ENCODE data around the gene NEUROD2. TPM values are rescaled to one million over a fixed set of nuclear protein-coding genes. Genes with fewer than 3 reads are reported as not detected.

NEUROD2 gene
- total and polyA plus RNA-seq, 2 of the 8 experiments (the other 6 are each of a cell fraction or from before 2014, with no cell fraction given) = not detected

GRCh38 chr17:39627712-39628516 lies 20.2 kb upstream of the NEUROD2 start:
- Histone ChIP-seq H3K14ac (ENCODE audit: insufficient read length) (no peak overlapping the region), H2BK15ac (ENCODE audit: low read length) (peak overlapping the region; percentile 92; the same call in 1 of the 2 replicates), H4K20me1 (replicated peaks in 1 of 2; ENCODE audit: control insufficient read depth in 1 of 2, insufficient read depth in 2 of 2, low read length in 2 of 2) (peaks cover 0 to 1% of the 10 kb centered on the region in 2 experiments), H2BK120ac (replicated peaks; ENCODE audit: low read depth, low read length) (no peak overlapping the region), H3K9me3 (ENCODE audit: insufficient read depth in 2 of 2, low read depth in 1 of 2, low read length in 1 of 2) (no peaks in the 10 kb centered on the region), H3K27ac (ENCODE audit: low read depth, low read length) (no peak overlapping the region), H3K23me2 (ENCODE audit: low read depth, low read length) (peaks cover 12% of the 10 kb centered on the region), H3K27me3 (replicated peaks in 1 of 4; ENCODE audit: control insufficient read depth in 3 of 4, extremely low read depth in 1 of 4, insufficient read depth in 3 of 4, low read length in 3 of 4) (peaks cover 2 to 39% (median 35%) of the 10 kb centered on the region in 4 experiments), H2AK5ac (ENCODE audit: low read depth, low read length) (no peak overlapping the region; the same call in 1 of the 2 replicates), H3K79me2 (ENCODE audit: control insufficient read depth in 1 of 2, insufficient read depth in 2 of 2, low read length in 2 of 2) (no peaks in the 10 kb centered on the region), H3K4ac (replicated peaks; ENCODE audit: insufficient read length, low read depth, low read length) (no peak overlapping the region), H4K8ac (ENCODE audit: extremely low read depth, insufficient read depth, low read length) (no peak overlapping the region), H2BK12ac (ENCODE audit: low read depth, low read length) (peak overlapping the region; percentile 84; the same call in 1 of the 2 replicates), H3K18ac (ENCODE audit: extremely low read depth, low read length) (peak overlapping the region; percentile 71), H3K4me2 (ENCODE audit: insufficient read depth in 1 of 2, low read depth in 2 of 2, low read length in 2 of 2) (peak overlapping the region; percentile 84 to 86), H2BK20ac (ENCODE audit: low read length) (peak overlapping the region; percentile 48; the same call in 1 of the 2 replicates), H2AFZ (ENCODE audit: low read length) (no peak overlapping the region), H2BK5ac (ENCODE audit: low read depth, low read length) (peak overlapping the region; percentile 16; the same call in 1 of the 2 replicates), H3K79me1 (ENCODE audit: low read depth, low read length) (0 out of 2 replicates have a peak, but pooled peaks cover 2% of the 10 kb centered on the region), H4K91ac (replicated peaks; ENCODE audit: insufficient read length, low read length) (no peak overlapping the region), H3K4me1 (replicated peaks in 1 of 4; ENCODE audit: control insufficient read depth in 3 of 4, insufficient read depth in 4 of 4, low read length in 3 of 4) (peaks cover 8 to 56% (median 42%) of the 10 kb centered on the region in 4 experiments), H3K23ac (ENCODE audit: insufficient read length) (no peak overlapping the region), H3K56ac (replicated peaks; ENCODE audit: insufficient read length, low read depth, low read length) (no peak overlapping the region), H3K36me3 (ENCODE audit: control insufficient read depth in 2 of 4, insufficient read depth in 4 of 4, low read length in 3 of 4) (no peaks in the 10 kb centered on the region), H3K9ac (replicated peaks in 1 of 4; ENCODE audit: extremely low read depth in 1 of 4, low read depth in 3 of 4, low read length in 3 of 4) (no peak overlapping the region; a peak in 2 of 7 replicates), H4K5ac (ENCODE audit: insufficient read length, low read depth, low read length) (no peak overlapping the region), H3K4me3 (ENCODE audit: extremely low read depth in 1 of 4, insufficient read depth in 2 of 4, low read depth in 3 of 4, low read length in 4 of 4) (peak overlapping the region; percentile 64 to 75 (median 68); a peak in 6 of 8 replicates)
- no peak for DNase-seq (ENCODE audit: low read depth in 1 of 2, low spot score in 2 of 2)
- WGBS, 2 experiments (ENCODE audit: extremely low coverage in 1 of 2, insufficient coverage in 1 of 2, insufficient read length in 1 of 2, insufficient replicate concordance in 2 of 2, low coverage in 1 of 2, low lambda C conversion rate in 2 of 2, missing lambda C conversion rate in 1 of 2) = 11% methylated on average over 7 of the region's 16 CpGs; no CpG with 5 or more reads in 1 of the 2 experiments
- FAIRE-seq = no peak
- POLR2A ChIA-PET (ENCODE audit: partially characterized antibody) = interaction anchor here (0.7 to 2.0 kb wide), 9 partner anchors 10 to 125 kb away, joined by 3 to 10 read pairs (median 3); partner anchors contain the start of gene MIEN1
- TF ChIP-seq CBX5 (IDR thresholded peaks at IDR 0.05; ENCODE audit: low read depth, low read length) (no peak), SUZ12 (IDR thresholded peaks at IDR 0.05; ENCODE audit: low read length) (peak; percentile 29; the same call in 1 of the 2 replicates), TEAD4 (IDR thresholded peaks at IDR 0.05; ENCODE audit: low read depth, low read length) (no peak), HDAC2 (IDR thresholded peaks at IDR 0.05; ENCODE audit: borderline replicate concordance in 1 of 2, low read depth in 2 of 2, low read length in 2 of 2) (no peak)
- CTCF ChIA-PET (ENCODE audit: partially characterized antibody) = interaction anchor here (0.7 to 49.2 kb wide), 12 partner anchors 5 to 971 kb away, joined by 3 to 1885 read pairs (median 6); partner anchors contain the start of genes ERBB2, PGAP3, PNMT and PPP1R1B
